GM12878 (cell line): ENCODE results near the gene PXDC1. TPM values are rescaled to one million over a fixed set of nuclear protein-coding genes. Genes with fewer than 3 reads are reported as not detected.

Experiments used
- ATAC-seq: fragments of 200-7000 bp; cut with Tn5 transposase; 3 replicates; pipeline ENCODE4 v1.9.1; 2020; ENCODE audit warnings: mild to moderate bottlenecking, moderate library complexity
- BruUV-seq: library from RNA; stranded (reverse); fragments of 400-500 nt; replicated peaks from 2 replicates; lab custom pipeline; 2021; lab: Mats Ljungman, UMichigan
- CTCF ChIA-PET: fragments of 300-600 bp; sonication (Branson Sonifier 250); formaldehyde crosslinking; extraction: SDS; loops from one replicate; lab custom pipeline; 2021; ENCODE audit warnings: inconsistent platforms; lab: Yijun Ruan, JAX
- POLR2A ChIA-PET: fragments of 350-600 bp; formaldehyde crosslinking; extraction: SDS; loops from one replicate; lab custom pipeline; 2021; ENCODE audit warnings: inconsistent platforms; lab: Charles Lee
- RAD21 ChIA-PET: fragments of 300-600 bp; sonication (Branson Sonifier 250); formaldehyde crosslinking; loops from one replicate; lab custom pipeline; 2023; ENCODE audit warnings: antibody characterized with exemption; ENCODE audit not compliant: unreplicated experiment; lab: Charles Lee
- SMC1A ChIA-PET: fragments of 300-600 bp; sonication (Branson Sonifier 250); formaldehyde crosslinking; loops from one replicate; lab custom pipeline; 2023; ENCODE audit not compliant: unreplicated experiment, uncharacterized antibody; lab: Charles Lee
- DNase-seq: peaks from one replicate; pipeline ENCODE4 v3.0.0-alpha.2; 2011; ENCODE audit warnings: low read depth, low spot score
- FAIRE-seq: peaks from 3 replicates; lab custom pipeline; 2011; peaks lifted over from hg19 to GRCh38; lab: Jason Lieb, UNC
- H2AFZ ChIP-seq: 2 replicates; pipeline ENCODE4 v1.6.0; 2011; ENCODE audit warnings: low read depth, low read length, control low read depth; ENCODE audit not compliant: control insufficient read depth
- H3K27ac ChIP-seq: 2 replicates; pipeline ENCODE4 v1.5.1; 2011; ENCODE audit warnings: control low read depth; ENCODE audit not compliant: control insufficient read depth, insufficient read depth
- H3K27me3 ChIP-seq, 2 experiments: replicated peaks in 1 of 2; 2 replicates each; pipeline versions ENCODE4 v1.6.0 to v1.6.1; 2011; ENCODE audit warnings: low read length in 1 of 2; ENCODE audit not compliant: control insufficient read depth in 2 of 2, insufficient read depth in 2 of 2
- H3K36me3 ChIP-seq, 2 experiments: 2 replicates each; pipeline ENCODE4 v1.5.1; 2011; ENCODE audit warnings: low read length in 1 of 2; ENCODE audit not compliant: control insufficient read depth in 2 of 2, insufficient read depth in 2 of 2
- H3K4me1 ChIP-seq: 2 replicates; pipeline ENCODE4 v1.6.1; 2011; ENCODE audit warnings: mild to moderate bottlenecking, low read length, moderate library complexity, mixed read lengths; ENCODE audit not compliant: control insufficient read depth, insufficient read depth
- H3K4me2 ChIP-seq: 2 replicates; pipeline ENCODE4 v1.6.0; 2011; ENCODE audit warnings: control low read depth; ENCODE audit not compliant: control insufficient read depth, insufficient read depth
- H3K4me3 ChIP-seq: fragments of 200-600 bp; sonication (generic); 2 replicates; pipeline ENCODE4 v1.5.1; 2016
- H3K79me2 ChIP-seq: 2 replicates; pipeline ENCODE4 v1.6.0; 2011; ENCODE audit warnings: low read length; ENCODE audit not compliant: control insufficient read depth, insufficient read depth
- H3K9ac ChIP-seq: 2 replicates; pipeline ENCODE4 v1.8.0; 2011; ENCODE audit warnings: low read length, control low read depth, mixed read lengths; ENCODE audit not compliant: control insufficient read depth, insufficient read depth
- H3K9me3 ChIP-seq: replicated peaks from 3 replicates; pipeline ENCODE4 v1.5.1; 2011; ENCODE audit warnings: mild to moderate bottlenecking, low read length; ENCODE audit not compliant: control insufficient read depth, insufficient read depth
- H4K20me1 ChIP-seq: 2 replicates; pipeline ENCODE4 v1.6.0; 2011; ENCODE audit not compliant: control insufficient read depth, insufficient read depth
- BMI1 ChIP-seq: fragments of 450-650 bp; IDR thresholded peaks from 2 replicates; pipeline ENCODE4 v1.6.1; 2016; ENCODE audit warnings: mild to moderate bottlenecking, moderate library complexity, borderline replicate concordance
- CHD1 ChIP-seq: IDR thresholded peaks from 2 replicates; pipeline ENCODE4 v1.6.1; 2012; ENCODE audit warnings: low read depth, low read length, improper control_type of control experiment
- EGR1 ChIP-seq, 2 experiments: IDR thresholded peaks; 1 replicate in 1 of 2; 2 replicates in 1 of 2; pipeline ENCODE4 v1.6.1; 2011 to 2012; ENCODE audit warnings: low read depth in 2 of 2, low read length in 2 of 2, borderline replicate concordance in 1 of 2, mild to moderate bottlenecking in 1 of 2, moderate library complexity in 1 of 2
- HDGF ChIP-seq: fragments of 450-650 bp; IDR thresholded peaks from 2 replicates; pipeline ENCODE4 v1.6.1; 2016; ENCODE audit warnings: antibody characterized with exemption
- MEF2A ChIP-seq: IDR thresholded peaks from 2 replicates; pipeline ENCODE4 v1.6.1; 2011; ENCODE audit warnings: low read depth, mild to moderate bottlenecking, low read length, moderate library complexity; ENCODE audit not compliant: insufficient read depth
- MXI1 ChIP-seq: fragments of 150-350 bp; IDR thresholded peaks from 2 replicates; pipeline ENCODE4 v1.6.1; 2011; ENCODE audit warnings: low read depth, mild to moderate bottlenecking, inconsistent platforms, low read length, improper control_type of control experiment
- RAD21 ChIP-seq: IDR thresholded peaks from 2 replicates; pipeline ENCODE4 v1.6.1; 2011; ENCODE audit warnings: mild to moderate bottlenecking, low read depth, low read length, moderate library complexity; ENCODE audit not compliant: insufficient read depth
- RAD51 ChIP-seq: fragments of 450-650 bp; IDR thresholded peaks from 2 replicates; pipeline ENCODE4 v1.6.1; 2016; ENCODE audit warnings: moderate library complexity, mild to moderate bottlenecking, inconsistent platforms
- RCOR1 ChIP-seq: conservative IDR thresholded peaks from 2 replicates; pipeline ENCODE4 v1.6.1; 2012; ENCODE audit warnings: low read depth, low read length, improper control_type of control experiment
- SP1 ChIP-seq: IDR thresholded peaks from one replicate; pipeline ENCODE4 v1.6.1; 2011; ENCODE audit warnings: low read depth, low read length
- SPI1 ChIP-seq: IDR thresholded peaks from 2 replicates; pipeline ENCODE4 v1.6.1; 2011; ENCODE audit warnings: low read depth, mild to moderate bottlenecking, low read length, moderate library complexity, borderline replicate concordance; ENCODE audit not compliant: insufficient read depth
- TAF1 ChIP-seq: IDR thresholded peaks from 2 replicates; pipeline ENCODE4 v1.6.1; 2011; ENCODE audit warnings: mild to moderate bottlenecking, low read depth, low read length, borderline replicate concordance
- WGBS: methylation state at CpG from one replicate; pipeline ENCODE4 v1.1.6; 2016; ENCODE audit warnings: low lambda C conversion rate; ENCODE audit not compliant: insufficient replicate concordance, insufficient coverage; ENCODE audit errors: missing lambda C conversion rate; 5-methylcytosine and 5-hydroxymethylcytosine counted together
- in situ Hi-C: fragments of 300-500 bp; cut with MboI; formaldehyde crosslinking; loops from 9 replicates; pipeline ENCODE4 v1.14.3; 2018; ENCODE audit warnings: mixed read lengths
- intact Hi-C: fragments of 100-400 bp; cut with micrococcal nuclease; formaldehyde crosslinking; loops from one replicate; pipeline ENCODE4 v1.14.2; 2022; ENCODE audit not compliant: unreplicated experiment
- polyA plus RNA-seq, 11 experiments: library from polyadenylated mRNA; depleted of rRNA in 4 of 11; unstranded in 6 of 11; stranded (reverse) in 5 of 11; fragments of >200 nt; fragmentation: Nextera tagmentation in 4 of 11; fragmentation: Illumina TruSeq in 1 of 11; extraction: Ambion mirVana in 4 of 11; extraction: Trizol in 1 of 11; gene quantifications; 1 replicate in 1 of 11; 2 replicates in 10 of 11; pipeline versions ENCODE4 v1.2.1 to v1.2.3, GENCODE V29; 2011 to 2016; ENCODE audit warnings: inconsistent platforms in 2 of 11, missing spikeins in 2 of 11, low read depth in 1 of 11
- total RNA-seq, 4 experiments: library from RNA; depleted of rRNA in 3 of 4; stranded (reverse); fragments of >200 nt in 3 of 4; fragmentation: Illumina TruSeq in 1 of 4; extraction: Trizol in 1 of 4; gene quantifications; 2 replicates each; pipeline versions ENCODE4 v1.2.1 to v1.2.3, GENCODE V29; 2013 to 2021
- TF ChIP-seq, protein P1 (sequence below): fragments of 150-350 bp; IDR thresholded peaks from 2 replicates; pipeline ENCODE4 v1.6.1; 2014; ENCODE audit warnings: mild to moderate bottlenecking, low read depth, low read length
- TF ChIP-seq, protein P2 (sequence below): fragments of 450-650 bp; IDR thresholded peaks from 2 replicates; pipeline ENCODE4 v1.6.1; 2016; ENCODE audit warnings: mild to moderate bottlenecking
- TF ChIP-seq, protein P3 (sequence below): IDR thresholded peaks from 2 replicates; pipeline ENCODE4 v1.6.1; 2011; ENCODE audit warnings: low read depth, mild to moderate bottlenecking, low read length, moderate library complexity, borderline replicate concordance; ENCODE audit errors: extremely low read depth
- TF ChIP-seq, protein P4 (sequence below): IDR thresholded peaks from 2 replicates; pipeline ENCODE4 v1.6.1; 2012; ENCODE audit warnings: improper control_type of control experiment, low read depth, low read length; ENCODE audit not compliant: insufficient replicate concordance

PXDC1 gene
- total and polyA plus RNA-seq, 10 of the 15 experiments (the other 5 are each of a cell fraction or from before 2014, with no cell fraction given) = 0.03 to 0.72 (median 0.32) TPM; not detected in 2

DNA sequence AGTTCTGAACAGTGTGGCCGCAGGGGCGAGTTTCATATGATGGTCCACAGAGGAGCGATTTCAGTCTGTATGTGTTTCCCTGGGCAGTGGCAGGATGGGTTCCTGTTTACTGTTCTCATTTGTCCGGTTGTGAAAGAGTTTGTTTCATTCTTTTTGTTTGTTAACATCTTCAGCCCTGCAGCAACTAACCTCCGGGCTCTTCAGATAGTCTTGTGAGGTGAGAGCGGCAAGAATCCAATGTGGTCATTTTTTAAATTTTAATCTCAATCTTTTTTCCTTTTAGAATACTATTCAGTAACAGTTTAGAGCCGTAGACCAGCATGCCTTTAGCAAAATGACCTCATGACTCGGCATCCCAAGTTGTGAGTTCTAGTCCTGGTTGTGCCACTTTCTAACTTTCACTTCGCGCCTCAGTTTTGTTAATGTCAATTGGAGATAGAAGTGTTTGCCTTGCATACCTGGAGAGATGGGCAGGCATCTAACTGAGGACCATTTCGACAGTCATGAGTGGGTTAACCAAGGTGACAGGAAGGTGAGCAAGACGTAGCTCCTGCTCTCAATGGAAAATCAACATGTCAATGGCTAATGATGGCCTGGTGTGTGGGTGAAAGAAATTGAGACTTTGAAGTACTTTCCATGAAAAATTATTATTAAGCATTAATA, 38.5 kb upstream of the PXDC1 start:
- H2AFZ ChIP-seq = no peak overlapping the region
- H3K9ac ChIP-seq = no peak overlapping the region
- ChIA-PET SMC1A (no interaction called here), RAD21 (no interaction called here), CTCF (interaction anchor here (0.7 kb wide), 1 partner anchor 15 kb away, joined by 3 read pairs; no protein-coding TSS in a partner anchor), POLR2A (no interaction called here)
- peaks cover 28% of the 10 kb centered on the region for H3K4me1 ChIP-seq
- no peaks in the 10 kb centered on the region for H3K79me2 ChIP-seq
- no peaks in the 10 kb centered on the region for H3K36me3 ChIP-seq
- no peaks in the 10 kb centered on the region for H4K20me1 ChIP-seq
- 92% methylated on average over 12 of the region's 12 CpGs for WGBS
- BruUV-seq = no TSS peak
- no peak for ATAC-seq
- no peak for FAIRE-seq
- in situ Hi-C loops (no loop called here), intact Hi-C loops (no loop called here)
- H3K4me3 ChIP-seq = no peak overlapping the region
- no peak for DNase-seq
- H3K27ac ChIP-seq = no peak overlapping the region
- no peaks in the 10 kb centered on the region for H3K9me3 ChIP-seq
- no peaks in the 10 kb centered on the region for H3K27me3 ChIP-seq
- no peak overlapping the region for H3K4me2 ChIP-seq
- no peak for TF ChIP-seq MXI1
- TF ChIP-seq, protein P1, sequence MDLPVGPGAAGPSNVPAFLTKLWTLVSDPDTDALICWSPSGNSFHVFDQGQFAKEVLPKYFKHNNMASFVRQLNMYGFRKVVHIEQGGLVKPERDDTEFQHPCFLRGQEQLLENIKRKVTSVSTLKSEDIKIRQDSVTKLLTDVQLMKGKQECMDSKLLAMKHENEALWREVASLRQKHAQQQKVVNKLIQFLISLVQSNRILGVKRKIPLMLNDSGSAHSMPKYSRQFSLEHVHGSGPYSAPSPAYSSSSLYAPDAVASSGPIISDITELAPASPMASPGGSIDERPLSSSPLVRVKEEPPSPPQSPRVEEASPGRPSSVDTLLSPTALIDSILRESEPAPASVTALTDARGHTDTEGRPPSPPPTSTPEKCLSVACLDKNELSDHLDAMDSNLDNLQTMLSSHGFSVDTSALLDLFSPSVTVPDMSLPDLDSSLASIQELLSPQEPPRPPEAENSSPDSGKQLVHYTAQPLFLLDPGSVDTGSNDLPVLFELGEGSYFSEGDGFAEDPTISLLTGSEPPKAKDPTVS = no peak
- TF ChIP-seq RCOR1 = no peak
- no peak for TF ChIP-seq BMI1
- TF ChIP-seq, protein P2, sequence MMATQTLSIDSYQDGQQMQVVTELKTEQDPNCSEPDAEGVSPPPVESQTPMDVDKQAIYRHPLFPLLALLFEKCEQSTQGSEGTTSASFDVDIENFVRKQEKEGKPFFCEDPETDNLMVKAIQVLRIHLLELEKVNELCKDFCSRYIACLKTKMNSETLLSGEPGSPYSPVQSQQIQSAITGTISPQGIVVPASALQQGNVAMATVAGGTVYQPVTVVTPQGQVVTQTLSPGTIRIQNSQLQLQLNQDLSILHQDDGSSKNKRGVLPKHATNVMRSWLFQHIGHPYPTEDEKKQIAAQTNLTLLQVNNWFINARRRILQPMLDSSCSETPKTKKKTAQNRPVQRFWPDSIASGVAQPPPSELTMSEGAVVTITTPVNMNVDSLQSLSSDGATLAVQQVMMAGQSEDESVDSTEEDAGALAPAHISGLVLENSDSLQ = no peak
- TF ChIP-seq SPI1 = no peak
- TF ChIP-seq, protein P3, sequence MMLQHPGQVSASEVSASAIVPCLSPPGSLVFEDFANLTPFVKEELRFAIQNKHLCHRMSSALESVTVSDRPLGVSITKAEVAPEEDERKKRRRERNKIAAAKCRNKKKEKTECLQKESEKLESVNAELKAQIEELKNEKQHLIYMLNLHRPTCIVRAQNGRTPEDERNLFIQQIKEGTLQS = no peak
- TF ChIP-seq, protein P4, sequence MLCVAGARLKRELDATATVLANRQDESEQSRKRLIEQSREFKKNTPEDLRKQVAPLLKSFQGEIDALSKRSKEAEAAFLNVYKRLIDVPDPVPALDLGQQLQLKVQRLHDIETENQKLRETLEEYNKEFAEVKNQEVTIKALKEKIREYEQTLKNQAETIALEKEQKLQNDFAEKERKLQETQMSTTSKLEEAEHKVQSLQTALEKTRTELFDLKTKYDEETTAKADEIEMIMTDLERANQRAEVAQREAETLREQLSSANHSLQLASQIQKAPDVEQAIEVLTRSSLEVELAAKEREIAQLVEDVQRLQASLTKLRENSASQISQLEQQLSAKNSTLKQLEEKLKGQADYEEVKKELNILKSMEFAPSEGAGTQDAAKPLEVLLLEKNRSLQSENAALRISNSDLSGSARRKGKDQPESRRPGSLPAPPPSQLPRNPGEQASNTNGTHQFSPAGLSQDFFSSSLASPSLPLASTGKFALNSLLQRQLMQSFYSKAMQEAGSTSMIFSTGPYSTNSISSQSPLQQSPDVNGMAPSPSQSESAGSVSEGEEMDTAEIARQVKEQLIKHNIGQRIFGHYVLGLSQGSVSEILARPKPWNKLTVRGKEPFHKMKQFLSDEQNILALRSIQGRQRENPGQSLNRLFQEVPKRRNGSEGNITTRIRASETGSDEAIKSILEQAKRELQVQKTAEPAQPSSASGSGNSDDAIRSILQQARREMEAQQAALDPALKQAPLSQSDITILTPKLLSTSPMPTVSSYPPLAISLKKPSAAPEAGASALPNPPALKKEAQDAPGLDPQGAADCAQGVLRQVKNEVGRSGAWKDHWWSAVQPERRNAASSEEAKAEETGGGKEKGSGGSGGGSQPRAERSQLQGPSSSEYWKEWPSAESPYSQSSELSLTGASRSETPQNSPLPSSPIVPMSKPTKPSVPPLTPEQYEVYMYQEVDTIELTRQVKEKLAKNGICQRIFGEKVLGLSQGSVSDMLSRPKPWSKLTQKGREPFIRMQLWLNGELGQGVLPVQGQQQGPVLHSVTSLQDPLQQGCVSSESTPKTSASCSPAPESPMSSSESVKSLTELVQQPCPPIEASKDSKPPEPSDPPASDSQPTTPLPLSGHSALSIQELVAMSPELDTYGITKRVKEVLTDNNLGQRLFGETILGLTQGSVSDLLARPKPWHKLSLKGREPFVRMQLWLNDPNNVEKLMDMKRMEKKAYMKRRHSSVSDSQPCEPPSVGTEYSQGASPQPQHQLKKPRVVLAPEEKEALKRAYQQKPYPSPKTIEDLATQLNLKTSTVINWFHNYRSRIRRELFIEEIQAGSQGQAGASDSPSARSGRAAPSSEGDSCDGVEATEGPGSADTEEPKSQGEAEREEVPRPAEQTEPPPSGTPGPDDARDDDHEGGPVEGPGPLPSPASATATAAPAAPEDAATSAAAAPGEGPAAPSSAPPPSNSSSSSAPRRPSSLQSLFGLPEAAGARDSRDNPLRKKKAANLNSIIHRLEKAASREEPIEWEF = no peak
- no peak for TF ChIP-seq TAF1
- no peak for TF ChIP-seq MEF2A
- no peak for TF ChIP-seq CHD1
- TF ChIP-seq EGR1 (IDR thresholded peaks at IDR 0.05; ENCODE audit: borderline replicate concordance in 1 of 2, low read depth in 2 of 2, low read length in 2 of 2) = no peak
- no peak for TF ChIP-seq SP1
- TF ChIP-seq RAD51 = no peak
- no peak for TF ChIP-seq RAD21
- TF ChIP-seq HDGF = no peak
